ENCODE results near the gene VAMP2. TPM values are rescaled to one million over a fixed set of nuclear protein-coding genes. Genes with fewer than 3 reads are reported as not detected.
"Not testable (repeated sequence)": the region's sequence is repeated elsewhere in the genome, so short reads cannot be mapped to it uniquely, and the experiment has no call there.

The VAMP2 gene
- total RNA-seq, 2 donors from 2014 or later: 66.7 to 80.1 TPM

- intact Hi-C loops (cut with DNase I): loop anchor here (5.0 kb wide), 3 partner anchors 36 to 101 kb away; partner anchors contain the start of genes HES7 (in 1 of the 2) and RANGRF (in 1 of the 2)
- DNase-seq (ENCODE audit: low spot score): peak; percentile 96
Measured at GRCh38 chr17:8185582-8186445, 23.1 kb upstream of the VAMP2 start.

GRCh38 chr17:8176998-8177731 lies 14.4 kb upstream of the VAMP2 start:
- intact Hi-C loops (cut with DNase I): no loop called here
- DNase-seq (ENCODE audit: low spot score): no peak

- DNase-seq (ENCODE audit: low spot score): peak; percentile 97
- intact Hi-C loops (cut with DNase I): no loop called here
Measured at GRCh38 chr17:8176197-8176940, 13.6 kb upstream of the VAMP2 start, which contains the start of gene TMEM107. Gene TMEM107, minus strand, starts transcription at chr17:8176380. Its CDS starts 94 bp downstream, at chr17:8176286.

GRCh38 chr17:8175795-8176196 lies 13.0 kb upstream of the VAMP2 start:
- intact Hi-C loops (cut with DNase I): no loop called here
- no peak for DNase-seq (ENCODE audit: low spot score)

DNA sequence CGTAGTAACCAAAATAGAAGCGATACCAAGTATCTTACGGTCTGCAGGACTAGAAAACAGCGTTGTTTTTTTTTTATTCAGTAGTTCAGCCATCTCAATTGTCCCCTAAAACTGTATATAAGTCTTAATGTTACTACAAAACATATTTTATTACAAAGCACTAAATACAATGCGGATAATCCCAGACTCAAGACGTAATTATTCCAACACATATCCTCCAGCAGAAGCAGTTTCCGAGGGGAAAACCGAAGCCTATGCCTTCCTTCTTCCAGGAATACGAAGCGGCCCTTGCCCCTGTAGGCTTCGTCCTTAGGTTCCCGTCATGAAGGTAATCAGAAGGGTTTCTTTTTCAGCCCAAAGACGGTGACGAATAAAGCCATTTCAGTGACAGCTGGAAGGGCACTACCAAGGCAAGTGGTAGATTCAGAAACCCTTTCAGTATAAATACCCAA lies 11.1 kb upstream of the VAMP2 start:
- intact Hi-C loops (cut with DNase I): no loop called here
- no peak for DNase-seq (ENCODE audit: low spot score)

DNA sequence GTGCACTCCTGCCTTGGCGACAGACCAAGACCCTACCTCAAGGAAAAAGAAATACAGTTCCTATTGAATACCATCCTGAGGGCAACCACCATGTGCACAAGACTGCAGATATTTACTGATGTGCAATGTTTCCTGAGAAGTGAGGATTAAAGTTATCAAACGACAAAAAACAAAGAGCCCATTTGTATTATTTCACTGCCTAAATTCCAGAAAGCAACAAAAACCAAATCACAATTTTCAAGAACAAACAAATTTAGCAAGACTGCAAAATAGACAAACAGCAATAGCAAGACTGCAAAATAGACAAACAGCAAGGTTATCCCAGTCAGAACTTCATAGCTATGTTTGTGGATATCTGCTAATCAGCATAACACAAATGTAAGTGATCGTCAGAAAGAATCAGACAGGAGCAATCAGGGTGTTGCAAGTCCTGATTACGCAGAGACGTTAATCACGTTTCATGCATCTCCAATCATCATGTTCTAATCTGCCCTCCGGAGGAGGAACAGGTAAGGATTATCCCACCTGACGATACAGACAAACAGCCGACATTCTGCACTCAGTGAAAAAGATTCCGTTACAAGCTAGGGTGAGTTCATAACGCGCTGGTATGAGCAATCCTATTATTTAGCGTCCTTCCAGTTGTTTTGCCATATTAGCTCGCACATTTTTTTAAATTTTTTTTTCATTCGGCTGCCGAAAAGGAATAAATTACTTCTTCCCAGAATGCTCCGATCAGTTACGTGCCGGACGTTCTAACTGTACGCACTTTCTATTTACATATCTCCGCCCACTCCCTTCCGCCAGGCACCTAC lies 10.5 kb upstream of the VAMP2 start:
- DNase-seq (ENCODE audit: low spot score): no peak

DNA sequence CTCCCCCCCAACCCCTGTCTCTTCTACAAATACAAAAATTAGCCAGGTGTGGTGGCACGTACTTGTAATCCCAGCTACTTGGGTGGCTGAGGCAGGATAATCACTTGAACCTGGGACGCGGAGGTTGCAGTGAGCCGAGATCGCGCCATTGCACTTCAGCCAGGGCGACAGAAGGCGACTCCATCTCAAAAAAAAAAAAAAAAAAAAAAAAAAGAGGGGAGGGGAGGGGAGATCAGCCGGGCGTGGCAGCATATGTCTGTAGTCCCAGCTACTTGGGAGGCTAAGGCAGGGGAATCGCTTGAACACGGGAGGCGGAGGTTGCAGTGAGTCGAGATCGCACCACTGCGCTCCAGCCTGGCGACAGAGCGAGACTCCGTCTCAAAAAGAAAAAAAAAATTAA lies 7.4 kb upstream of the VAMP2 start:
- DNase-seq (ENCODE audit: low spot score); intact Hi-C loops (cut with DNase I): not testable (repeated sequence)

More for the DNA sequence above, 10.5 kb upstream of the VAMP2 start:
- intact Hi-C loops (cut with DNase I): no loop called here

GRCh38 chr17:8167526-8167925 lies 4.8 kb upstream of the VAMP2 start:
- intact Hi-C loops (cut with DNase I): no loop called here
- no peak for DNase-seq (ENCODE audit: low spot score)

- no peak for DNase-seq (ENCODE audit: low spot score)
- intact Hi-C loops (cut with DNase I): no loop called here
Measured at GRCh38 chr17:8166731-8167130, 4.0 kb upstream of the VAMP2 start.

GRCh38 chr17:8164815-8165131 lies 2.0 kb upstream of the VAMP2 start:
- DNase-seq (ENCODE audit: low spot score): no peak
- intact Hi-C loops (cut with DNase I): no loop called here

GRCh38 chr17:8163978-8164814 lies 1.4 kb upstream of the VAMP2 start:
- intact Hi-C loops (cut with DNase I): no loop called here
- DNase-seq (ENCODE audit: low spot score): no peak

GRCh38 chr17:8162997-8163977 lies 539 bp upstream of the VAMP2 start:
- intact Hi-C loops (cut with DNase I): no loop called here
- DNase-seq (ENCODE audit: low spot score): no peak

GRCh38 chr17:8161289-8162232 lies 1.2 kb downstream of the VAMP2 start:
- intact Hi-C loops (cut with DNase I): no loop called here
- no peak for DNase-seq (ENCODE audit: low spot score)

- intact Hi-C loops (cut with DNase I): no loop called here
- DNase-seq (ENCODE audit: low spot score): no peak
Measured at GRCh38 chr17:8160741-8161221, 2.0 kb downstream of the VAMP2 start.

- intact Hi-C loops (cut with DNase I): no loop called here
- no peak for DNase-seq (ENCODE audit: low spot score)
Measured at GRCh38 chr17:8160224-8160577, 2.5 kb downstream of the VAMP2 start.
